ENCODE measurements around the gene GREB1L.

- TF ChIP-seq CTCF (IDR thresholded peaks at IDR 0.05; ENCODE audit: low read length) = no peak
- no peak for TF ChIP-seq EZH2 (IDR thresholded peaks at IDR 0.05; ENCODE audit: borderline replicate concordance, low read length)
Measured at GRCh38 chr18:21284540-21284939, 42.5 kb downstream of the GREB1L start.
